Left renal pelvis (tissue), 4 donors: ENCODE results near the gene PLP2. TPM values are rescaled to one million over a fixed set of nuclear protein-coding genes. Genes with fewer than 3 reads are reported as not detected.
"Not testable (repeated sequence)": the region's sequence is repeated elsewhere in the genome, so short reads cannot be mapped to it uniquely, and the experiment has no call there.

Experiments
- DNase-seq, 4 donors: peaks; one replicate each; pipeline ENCODE4 v3.0.0-alpha.2; 2013; ENCODE audit warnings: low read depth in 4 of 4, low spot score in 3 of 4
- polyA plus RNA-seq, 4 donors: library from polyadenylated mRNA; unstranded; fragments of 120-200 nt; gene quantifications; one replicate each; pipeline ENCODE4 v1.2.1, GENCODE V29; 2013; ENCODE audit not compliant: insufficient read length in 4 of 4

Gene PLP2
- polyA plus RNA-seq, 4 donors = 14.8 to 42.3 (median 37.5) TPM

DNA sequence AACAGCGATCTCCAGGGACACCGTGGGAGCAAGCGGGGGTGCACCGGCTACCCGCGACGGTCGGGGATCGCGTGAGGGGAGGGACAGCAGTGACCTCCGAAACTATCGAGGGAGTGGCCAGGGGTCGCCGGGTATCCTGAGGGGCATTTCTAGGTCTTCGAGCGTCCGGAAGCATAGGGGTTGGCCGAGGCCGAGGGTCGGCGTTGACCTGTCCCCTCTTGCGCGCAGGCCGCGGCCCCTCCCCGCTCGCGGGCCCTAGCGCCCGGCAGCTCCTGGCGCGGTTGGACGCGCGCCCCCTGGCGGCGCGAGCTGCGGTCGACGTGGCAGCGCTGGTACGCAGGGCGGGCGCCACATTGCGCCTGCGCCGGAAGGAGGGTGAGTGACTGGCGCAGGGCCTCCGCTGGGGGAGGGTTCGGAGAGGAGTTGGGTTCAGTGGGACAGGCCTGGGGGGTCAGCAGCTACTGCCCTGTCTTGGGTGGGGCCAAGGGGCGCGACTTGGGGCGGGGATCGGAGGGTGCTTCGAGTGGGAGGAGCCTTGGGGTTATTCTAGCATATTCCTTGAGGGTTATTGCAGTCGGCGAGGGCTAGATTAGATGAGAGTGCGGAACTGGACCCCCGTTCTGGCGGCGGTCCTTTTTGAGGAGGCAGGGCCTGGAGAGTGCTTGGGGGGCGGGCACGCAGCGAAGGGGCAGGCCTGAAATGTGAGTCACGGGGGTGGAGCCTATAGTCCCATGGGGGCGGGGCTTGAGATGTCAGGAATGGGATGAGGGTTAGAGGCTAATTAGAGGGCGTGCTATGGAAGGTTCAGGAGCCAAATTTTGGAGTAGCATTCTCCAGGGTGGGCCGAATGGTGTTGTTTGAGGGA is 7.9 kb upstream of the PLP2 start:
- DNase-seq = peak in 2 of 4 donors; percentile 58 to 63

DNA sequence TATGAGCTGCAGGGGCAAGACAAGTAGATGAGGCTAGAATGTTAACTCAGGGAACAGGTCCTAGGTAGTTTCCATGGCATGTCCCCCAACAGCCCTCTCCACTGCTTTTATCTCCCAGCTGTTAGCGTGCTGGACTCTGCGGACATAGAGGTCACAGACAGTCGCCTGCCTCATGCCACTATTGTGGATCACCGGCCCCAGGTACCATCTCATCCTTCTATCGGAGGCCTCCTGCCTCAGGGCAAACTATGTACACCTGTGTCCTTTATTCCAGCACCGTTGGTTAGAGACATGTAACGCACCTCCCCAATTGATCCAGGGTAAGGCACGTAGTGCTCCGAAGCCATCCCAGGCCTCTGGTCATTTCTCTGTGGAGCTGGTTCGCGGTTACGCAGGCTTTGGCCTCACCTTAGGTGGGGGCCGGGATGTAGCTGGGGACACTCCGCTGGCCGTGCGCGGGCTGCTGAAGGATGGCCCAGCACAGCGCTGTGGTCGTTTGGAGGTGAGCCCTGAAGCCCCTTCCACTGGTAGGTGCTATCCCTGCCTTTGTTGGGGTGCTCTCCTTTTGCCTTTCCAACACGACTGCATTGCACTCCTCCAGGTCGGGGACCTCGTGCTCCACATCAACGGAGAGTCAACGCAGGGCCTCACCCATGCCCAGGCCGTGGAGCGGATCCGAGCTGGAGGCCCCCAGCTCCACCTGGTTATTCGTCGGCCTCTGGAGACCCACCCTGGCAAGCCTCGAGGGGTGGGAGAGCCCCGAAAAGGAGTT is 6.9 kb upstream of the PLP2 start:
- no peak for DNase-seq

DNA sequence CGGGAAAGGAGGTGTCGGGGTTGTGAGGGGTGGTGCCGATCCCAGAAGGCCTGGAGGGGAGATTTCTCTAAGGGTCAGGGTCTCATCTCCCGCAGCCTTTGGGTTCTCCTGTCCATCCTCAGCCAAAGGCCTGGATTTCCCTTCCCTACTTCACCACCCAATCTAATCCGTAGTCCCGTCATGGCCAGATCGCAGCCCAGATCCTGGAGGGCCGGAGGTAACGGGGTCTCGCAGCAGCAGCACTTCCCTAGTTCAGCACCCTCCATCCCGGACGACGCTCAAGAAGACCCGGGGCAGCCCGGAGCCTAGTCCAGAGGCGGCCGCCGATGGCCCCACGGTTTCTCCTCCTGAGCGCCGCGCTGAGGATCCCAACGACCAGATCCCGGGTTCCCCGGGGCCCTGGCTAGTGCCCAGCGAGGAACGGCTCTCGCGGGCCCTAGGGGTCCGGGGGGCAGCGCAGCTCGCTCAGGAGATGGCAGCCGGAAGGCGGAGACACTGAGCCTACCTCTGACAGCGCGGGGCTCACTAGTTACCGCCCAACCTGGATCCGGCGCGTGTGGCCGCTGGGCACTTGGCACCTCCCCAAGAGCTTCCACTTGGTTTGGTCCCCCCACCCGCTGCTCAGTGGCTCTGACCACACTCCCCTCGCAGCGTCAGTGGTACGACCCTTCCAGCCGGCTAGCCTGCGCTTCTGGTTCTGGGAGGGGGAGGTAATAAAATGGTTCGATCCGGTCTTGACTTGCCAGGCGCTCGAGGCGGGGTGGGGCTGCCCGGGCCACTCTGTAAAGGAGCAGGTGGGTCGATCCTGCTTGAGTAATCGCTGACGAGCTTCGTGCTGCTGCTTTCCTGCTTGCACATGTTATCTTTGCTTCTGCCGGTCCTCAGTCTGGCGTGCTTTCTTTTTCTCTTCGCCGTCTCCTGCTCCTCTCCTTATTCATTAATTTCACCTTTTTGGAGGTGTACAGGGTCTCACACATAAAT is 5.5 kb upstream of the PLP2 start:
- DNase-seq = peak; percentile 68 to 76 (median 70)

DNA sequence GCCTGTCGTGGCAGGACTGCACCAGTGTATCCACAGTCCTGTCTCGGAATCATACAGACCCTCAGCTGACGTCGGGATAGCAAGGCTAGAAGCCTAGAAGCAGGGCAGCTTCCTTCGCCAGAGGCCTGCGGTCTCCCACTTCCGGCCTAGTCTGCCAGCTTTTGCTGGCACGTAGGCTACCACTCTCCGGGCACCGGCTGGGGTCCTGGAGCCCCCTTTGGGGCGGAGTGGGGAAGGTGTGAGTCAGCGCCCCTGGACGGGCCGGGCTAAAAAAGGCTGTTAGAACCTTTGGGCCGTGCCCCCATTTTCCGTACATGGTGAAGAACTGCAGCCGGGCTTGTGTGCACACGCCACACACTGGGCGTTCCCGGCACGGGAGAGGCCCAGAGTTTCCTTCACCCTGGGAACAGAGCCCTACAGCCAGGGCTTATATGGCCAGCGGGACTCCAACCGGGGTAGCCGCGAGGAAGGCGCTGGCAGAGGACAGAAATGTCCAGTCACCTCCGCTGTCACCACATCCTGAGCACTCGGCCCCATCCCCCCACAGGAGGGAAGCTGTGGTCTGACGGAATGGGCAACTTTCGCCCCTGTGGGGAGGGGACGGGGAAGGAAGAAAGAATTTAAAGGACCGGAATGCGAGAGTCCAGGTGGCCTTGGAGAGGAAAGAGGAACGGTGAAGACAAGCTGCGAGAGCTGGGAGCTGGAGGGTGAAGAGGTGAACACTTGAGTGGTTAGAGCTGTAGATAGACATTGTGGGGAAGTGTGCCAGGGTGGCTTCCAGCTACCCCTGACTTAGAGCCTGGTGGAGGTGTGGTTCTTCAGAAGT is 4.6 kb upstream of the PLP2 start:
- DNase-seq = no peak

DNA sequence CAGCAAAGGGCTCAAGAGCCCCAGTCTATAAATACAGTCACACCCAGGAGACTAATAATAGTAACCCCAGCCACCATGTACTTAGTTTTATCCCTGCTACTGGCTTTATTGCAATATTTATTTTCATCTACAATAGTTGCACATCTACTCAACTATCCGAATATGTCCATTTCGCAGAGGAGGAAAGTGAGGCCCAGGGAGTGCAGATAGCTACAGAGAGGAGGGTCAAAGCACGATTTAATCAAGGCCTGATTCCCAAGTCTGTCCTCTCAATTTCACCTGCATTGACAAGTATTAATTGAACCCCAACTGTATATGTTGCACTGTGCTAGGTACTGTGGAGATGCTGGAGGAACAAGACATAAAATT is 4.0 kb upstream of the PLP2 start:
- no peak for DNase-seq

DNA sequence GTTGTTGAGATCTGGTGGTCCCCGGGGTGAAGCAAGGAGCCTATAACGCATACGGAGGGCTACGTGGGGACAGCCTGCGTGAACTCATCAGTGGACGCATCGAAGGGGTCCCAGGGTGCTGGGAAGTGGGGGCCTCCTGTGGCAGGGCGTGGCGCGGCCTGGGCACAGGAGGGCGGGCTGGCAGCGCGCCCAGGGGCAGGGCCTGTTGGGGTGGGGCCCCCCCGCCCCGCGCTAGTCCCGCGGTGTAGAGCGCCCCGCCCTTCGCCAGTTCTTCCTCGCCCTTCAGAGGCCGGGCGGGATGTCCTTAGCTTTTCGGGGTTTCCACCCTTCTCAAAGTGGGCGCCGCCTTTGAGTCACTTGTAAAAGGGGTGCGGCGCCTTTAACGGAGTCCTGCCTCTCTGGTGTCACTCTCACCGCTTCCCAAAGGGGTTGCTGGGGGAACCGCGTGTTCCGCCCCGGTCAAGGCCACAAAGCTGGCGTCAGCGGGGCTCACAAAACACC is 632 bp downstream of the PLP2 start:
- DNase-seq = no peak

DNA sequence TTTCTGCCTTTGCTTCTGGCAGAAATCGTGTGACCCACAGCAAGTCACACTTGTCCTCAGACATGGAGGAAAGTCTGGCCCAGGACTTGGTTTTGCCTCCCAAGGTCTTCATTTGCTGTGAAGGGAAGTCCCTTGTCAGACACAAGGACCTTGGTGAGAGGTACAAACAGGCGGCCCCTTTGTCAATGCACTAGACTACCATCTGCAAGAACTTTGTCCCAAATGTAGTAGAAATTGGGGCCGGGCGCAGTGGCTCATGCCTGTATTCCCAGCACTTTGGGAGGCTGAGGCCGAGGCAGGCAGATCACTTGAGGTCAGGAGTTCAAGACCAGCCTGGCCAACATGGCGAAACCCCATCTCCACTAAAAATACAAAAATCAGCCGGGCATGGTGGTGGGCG is 1.8 kb downstream of the PLP2 start:
- DNase-seq = not testable (repeated sequence)

DNA sequence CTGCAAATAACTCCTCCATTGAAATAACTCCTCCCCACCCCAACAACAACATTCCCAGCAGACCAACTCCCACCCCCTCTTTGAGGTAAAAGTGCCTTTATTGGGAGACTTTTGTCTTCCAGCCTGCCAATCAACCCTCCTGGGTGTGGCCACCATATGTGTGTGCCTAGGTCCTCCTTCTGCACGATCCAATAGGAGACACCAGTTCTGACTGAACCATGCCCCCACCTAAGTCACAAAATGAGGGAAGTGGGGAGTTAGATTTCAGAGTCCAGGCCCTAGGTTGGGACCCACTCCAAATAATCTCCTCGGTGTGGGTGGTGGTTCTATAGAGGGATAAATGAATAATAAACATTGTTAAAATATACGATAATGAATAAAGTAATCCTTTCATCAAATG is 3.0 kb downstream of the PLP2 start:
- DNase-seq = no peak

DNA sequence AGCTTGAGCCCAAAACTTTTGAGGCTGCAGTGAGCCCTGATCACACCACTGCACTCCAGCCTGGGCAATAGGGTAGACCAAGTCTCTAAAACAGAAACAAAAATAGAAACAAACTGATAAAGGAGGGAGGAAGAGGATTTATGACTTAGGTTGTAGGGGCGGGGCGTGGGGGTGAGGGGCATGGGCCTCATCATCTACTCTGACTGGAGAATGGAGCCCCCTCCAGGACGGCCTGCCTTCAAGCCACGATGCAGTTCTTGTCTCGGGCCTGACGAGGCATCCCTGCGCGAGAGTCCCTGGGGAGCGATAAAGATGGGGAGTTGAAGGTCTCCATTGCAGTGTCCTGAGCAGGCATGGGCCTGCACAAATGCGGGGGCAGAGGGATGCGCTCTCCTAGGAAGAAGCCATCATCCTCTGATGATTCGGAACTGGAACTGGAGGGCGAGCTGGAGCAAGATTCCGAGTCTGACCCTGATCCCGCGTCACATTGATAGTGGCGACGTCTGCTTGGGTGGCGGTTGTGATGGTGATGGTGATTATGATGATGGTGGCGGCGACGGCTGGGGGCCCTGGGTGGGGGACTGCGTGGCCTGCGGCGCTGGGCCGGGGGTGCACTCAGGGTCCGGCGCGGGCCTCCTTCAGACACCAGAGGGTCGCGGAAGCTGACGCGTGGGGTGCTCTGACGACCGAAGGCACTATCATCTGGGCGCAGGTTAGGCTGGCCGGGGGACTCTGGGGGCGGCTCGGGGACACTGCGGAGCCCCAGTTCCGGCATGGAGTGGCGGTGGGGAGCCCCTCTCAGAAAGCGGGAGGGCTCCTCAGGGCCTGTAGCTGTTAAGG is 4.0 kb downstream of the PLP2 start:
- DNase-seq = no peak

DNA sequence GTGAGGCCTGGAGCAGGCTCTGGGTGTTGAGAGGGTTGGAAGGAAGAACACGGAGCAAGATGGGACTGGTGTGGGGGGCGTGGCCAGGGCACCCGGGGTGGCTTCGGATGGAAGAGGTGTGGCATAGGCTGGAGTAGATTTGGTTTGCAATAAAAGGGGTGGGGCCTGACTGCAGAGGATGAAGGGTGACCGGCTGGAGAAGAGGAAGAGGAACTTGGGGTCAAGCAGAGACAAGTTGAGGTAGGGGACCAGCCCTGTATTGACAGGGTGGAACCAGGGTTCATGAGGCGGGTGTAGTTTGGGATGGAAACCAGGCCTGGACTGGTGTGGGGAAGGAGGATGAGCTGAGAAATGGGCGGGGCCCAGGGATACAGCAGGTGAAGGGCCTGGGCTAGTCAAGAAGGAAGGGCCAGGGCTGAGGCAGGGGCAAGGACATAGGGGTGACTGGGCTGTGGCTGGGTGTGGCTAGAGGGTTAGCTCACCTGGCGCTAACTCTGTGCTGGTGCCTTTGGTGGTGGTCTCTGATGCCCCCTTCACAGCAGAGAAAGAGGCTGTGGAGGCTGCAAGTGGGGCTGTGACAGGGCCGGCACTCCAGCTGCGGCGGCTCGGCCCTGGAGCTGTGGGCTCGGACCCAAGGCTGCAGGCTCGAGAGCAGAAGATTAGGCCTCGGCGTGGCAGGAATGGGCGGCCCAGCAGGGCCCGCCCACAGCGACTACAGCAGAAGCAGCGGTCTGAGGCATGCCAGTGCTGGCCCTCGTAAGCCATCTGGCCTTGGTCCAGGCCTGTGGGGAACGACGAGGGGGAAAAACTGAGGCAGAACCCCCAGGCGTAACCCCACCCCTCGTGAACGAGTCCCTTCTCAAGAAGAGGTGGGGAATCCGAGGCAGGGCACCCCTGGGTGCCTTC is 5.0 kb downstream of the PLP2 start:
- DNase-seq = no peak

DNA sequence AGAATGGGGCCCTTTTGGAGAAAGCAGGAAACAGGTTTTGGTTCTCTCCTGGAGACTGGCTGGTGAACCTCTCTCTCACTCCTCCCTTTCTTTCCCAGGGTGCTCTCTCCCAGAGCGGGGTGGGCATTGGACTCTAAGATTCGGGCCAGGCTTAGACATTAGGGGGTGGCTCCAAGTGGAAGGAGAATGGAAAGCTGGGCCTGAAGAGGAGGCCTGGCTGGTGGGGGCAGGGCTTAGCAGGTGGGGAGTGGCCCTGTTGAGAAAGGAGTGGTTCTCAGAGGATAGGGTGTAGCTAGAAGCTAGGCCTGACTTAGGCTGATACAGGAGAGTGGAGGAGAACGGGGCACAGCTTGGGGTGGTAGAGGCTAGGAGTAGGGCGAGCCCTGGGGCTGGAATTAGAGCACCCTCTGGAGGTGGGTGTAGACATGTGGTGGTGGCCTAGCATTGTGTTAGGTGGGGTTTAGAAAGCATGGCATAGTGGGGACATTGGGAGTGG is 5.7 kb downstream of the PLP2 start:
- no peak for DNase-seq

DNA sequence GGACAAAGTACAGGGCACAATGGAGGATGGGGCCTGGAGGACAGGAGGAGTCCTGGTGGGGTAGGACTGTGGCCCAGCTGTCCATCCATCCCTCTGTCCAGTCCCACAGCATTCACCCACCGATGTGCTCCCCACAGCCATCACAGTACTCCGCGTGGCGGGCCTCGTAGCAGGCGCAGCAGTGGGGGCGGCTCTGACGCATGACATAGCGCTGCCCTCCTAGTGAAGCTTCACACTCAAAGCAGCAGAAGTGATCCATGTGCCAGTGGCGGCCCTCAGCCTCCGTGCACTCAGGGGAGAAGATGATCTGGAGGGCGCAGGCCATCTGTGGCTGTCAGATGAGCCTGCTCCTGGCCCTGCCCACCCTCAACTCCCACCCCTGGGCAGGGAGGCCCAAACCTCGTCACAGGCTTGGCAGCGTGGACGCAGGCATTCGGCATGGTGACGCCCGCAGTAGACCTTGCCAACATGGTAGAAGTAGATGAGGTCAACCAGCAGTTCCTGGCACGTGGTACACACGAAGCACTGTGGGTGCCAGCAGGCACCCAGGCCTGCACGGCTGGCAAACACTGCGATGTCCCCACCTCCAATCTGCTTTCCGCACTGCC is 6.3 kb downstream of the PLP2 start:
- no peak for DNase-seq

DNA sequence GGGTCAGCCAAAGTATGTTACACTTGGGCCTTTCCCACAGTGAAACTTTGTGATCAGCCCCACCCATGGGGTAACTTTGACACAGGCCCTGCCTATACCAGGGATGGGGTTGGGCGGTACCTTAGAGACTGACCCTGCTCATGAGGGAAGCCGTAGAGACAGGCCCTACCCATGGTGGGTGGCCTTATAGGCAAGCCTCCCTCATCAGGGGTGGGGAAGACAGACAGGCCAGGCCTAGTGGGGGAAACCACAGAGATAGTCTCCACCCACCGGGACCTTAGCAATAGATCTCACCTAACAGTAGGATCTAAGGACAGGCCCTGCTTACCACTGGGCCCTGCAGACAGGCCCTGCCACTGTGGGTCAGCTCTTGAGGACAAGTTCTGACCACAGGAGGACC is 6.8 kb downstream of the PLP2 start:
- DNase-seq = no peak

DNA sequence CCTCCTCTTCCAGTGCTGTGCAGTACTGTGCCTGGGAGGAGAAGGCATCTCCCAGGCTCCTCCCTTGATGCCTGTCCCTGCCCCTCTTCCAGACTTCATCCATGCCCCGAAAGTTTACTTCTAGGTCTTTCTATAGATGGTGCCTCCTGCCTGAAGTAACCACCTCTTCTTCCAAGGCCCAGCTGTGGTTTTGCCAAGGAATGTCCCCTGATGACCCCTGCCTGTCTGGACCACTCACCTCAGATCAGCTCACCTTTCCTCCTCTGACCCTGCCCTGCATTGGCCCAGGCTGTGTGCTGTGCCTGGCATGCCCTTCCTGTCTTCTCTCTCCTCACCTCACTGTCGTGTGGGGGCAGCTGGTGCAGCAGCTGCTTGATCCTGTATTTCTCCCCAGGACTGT is 7.7 kb downstream of the PLP2 start:
- DNase-seq = no peak

DNA sequence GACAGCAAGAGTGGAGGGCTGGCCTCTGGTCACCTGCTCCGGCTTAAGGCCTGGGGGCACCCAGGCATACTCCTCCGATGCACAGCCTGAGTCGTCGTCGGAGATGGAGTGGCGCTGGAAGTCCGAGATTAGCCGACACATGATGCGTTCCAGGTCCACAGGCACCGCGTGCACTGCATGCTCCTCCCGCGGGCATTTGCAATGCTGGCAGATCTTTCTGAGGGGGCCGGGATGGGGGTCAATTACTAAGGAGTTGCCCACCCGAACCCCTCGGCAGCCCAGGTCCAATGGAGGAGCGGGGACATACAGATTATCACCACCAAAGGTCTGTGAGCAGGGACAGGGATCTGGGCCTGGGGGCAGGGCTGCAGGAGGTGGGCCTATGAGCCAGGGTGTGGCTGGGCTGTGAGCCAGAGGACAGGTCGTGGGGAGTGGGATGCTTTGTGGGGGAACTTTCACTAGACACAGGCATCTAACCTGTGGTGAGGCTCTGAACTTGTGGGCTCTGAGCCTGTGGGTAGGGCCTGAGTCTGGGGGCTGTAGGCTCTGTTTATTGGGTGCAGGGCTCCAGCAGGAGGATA is 12.1 kb downstream of the PLP2 start:
- no peak for DNase-seq

DNA sequence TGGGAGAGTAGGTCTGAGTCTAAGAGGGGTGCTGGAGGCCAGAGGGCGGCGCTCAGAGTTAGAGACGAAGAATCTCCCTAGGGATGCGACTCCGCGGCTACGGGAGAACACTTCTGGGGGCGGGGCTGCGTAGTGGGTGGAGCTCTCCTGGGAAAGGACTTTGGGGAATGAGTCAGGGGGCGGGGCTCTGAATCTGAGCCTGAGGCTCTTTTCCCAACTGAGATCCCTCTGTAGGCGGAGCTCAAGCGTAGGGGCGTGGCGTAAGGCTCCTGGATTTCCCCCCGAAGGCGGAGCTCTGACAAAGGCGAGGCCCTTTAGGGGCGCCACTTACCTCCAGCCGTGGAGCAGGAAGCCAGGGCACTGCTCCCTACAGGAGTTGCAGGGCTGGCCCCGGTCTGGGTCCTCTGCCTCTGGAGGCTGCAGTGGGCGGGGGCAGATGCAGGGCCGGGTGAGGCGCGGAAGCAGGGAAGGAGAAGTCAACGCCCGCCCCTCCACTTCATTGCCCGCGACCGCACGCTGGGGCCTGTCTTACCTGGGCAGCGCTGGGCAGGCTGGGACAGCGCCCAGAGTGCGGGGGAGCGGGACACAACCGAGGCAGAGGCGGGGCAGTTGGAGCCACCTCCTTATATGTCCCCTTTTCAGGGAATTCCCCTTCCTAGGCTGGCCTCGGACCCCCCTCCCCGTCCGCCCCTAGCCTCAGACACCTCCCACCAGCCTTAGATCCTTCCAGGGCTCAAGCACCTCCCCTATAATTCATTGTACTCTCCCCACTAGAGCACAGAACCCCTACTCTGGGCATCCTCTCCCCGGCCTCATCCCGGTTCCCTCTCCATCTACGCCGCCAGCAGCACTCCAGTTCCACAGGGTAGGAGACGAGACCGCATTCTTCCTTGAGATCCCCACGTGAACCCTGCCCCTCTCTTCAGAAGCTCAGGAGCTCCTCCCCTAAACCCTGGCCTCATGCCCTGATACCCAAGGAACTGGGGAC is 12.9 kb downstream of the PLP2 start:
- DNase-seq = peak; percentile 46 to 73 (median 69)
